NCI-H1048 (cell line): ENCODE results near the gene PRRT2.
A peak's percentile ranks its signal among the peaks of the same experiment; 100 is the strongest.
"Not testable (repeated sequence)": the region's sequence is repeated elsewhere in the genome, so short reads cannot be mapped to it uniquely, and the experiment has no call there.

Source experiments
- DNase-seq: peaks from one replicate; lab custom pipeline; 2025; lab: John Stamatoyannopoulos, UW

PRRT2 gene

DNA sequence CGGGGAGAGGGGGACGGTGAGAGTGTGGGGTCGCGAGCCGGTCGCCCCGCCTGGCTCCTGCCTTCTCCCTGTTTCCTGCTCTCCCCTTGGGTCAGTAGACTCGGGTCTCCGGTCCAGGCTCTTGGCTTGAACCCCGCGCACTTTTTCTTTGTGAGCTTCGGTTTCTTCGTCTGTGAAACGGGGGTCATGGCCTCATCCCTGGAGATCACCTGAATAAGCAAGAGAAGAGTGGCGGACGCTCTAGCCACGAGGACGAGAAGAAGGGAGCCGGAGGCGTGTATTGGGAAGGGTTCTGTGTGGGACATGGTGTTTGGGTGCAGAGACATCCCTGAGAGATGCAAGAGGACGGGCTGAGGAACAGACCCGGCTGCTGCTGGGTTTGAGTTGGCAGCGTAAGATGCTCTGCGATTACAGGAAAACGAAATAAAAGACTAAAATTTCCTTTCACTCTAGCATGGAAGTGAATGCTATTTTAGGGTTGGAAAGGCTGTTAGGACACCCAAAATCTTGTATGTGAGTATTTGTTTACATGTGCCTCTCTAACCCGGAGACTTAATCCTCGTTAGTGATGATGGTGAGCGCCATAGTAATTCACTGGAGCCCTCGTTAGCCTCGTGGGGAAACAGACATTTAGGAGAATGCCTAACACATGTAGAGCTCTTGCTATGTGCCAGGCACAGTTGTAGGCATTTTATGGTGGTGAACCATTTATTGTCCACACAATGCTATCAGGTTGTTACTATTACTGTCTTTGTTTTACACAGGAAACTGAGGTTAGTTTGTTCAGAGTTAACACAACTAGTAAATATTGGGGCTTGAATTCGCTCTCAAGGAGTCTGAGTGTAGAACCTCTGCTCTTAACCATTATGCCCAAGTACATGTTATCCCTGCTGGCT lies 20.8 kb upstream of the PRRT2 start:
- DNase-seq, result no peak

DNA sequence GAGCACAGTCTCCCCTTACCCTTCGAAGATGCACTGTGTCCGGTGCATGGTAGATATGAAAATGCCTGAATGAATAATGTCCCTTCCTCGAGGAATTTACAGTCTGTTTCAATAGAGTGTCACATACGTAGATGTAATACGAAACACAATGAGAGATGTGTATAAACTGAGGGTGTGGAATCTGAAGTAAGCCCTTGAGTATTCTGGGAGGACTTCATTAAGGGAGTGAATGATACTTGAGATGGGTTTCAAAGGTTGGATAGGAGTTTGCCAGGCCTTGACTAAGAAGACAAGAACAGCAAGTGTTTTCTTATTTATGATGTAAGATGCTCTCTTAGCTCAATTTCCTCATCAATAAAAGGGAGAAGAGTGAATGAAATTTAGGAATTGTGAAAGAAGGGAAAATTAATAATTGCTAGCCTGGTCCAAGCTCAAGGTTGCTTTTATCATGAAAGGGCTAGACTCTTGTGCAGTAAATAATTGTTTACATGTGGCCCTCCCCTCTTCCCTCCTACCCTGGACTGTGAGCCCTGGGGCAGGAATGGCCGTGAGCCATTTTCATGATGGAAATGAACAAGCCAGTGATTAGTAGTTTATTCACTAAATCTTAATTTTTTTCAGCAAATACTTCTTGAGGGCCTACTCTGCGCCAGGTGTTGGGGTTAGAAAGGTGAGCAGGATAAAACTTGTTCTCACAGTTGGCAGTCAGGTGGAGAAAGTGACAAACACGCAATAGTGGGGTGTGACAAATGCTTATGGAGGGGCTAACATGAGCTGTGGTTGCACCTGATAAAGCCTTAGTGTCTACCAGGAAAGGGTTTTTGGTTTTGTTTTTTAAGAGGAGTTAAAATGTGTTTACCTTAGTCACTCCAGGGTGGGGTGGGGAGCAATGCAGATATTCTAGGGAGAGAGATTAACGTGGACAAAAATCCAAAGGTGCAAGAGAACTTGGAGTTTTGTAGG lies 19.9 kb upstream of the PRRT2 start:
- no peak for DNase-seq

DNA sequence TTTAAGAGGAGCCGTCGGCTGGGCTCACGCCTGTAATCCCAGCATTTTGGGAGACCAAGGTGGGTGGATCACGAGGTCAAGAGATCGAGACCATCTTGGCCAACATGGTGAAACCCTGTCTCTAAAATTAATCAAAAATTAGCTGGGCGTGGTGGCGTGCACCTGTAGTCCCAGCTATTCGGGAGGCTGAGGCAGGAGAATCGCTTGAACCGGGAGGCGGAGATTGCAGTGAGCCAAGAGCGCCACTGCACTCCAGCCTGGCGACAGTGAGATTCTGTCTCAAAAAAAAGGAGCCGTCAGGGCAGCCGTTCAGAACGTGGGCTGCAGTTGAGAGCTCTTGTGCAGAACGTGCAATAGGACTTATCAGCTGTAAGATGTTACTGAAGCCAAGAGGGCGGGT lies 18.8 kb upstream of the PRRT2 start:
- not testable (repeated sequence) for DNase-seq

GRCh38 chr16:29794231-29794710 lies 17.7 kb upstream of the PRRT2 start:
- DNase-seq, result no peak

GRCh38 chr16:29802416-29802935 lies 9.5 kb upstream of the PRRT2 start:
- DNase-seq, result no peak

- no peak for DNase-seq
Observed at GRCh38 chr16:29804020-29804419, 8.0 kb upstream of the PRRT2 start.

- DNase-seq, result no peak
Observed at GRCh38 chr16:29804455-29805231, 7.3 kb upstream of the PRRT2 start.

DNA sequence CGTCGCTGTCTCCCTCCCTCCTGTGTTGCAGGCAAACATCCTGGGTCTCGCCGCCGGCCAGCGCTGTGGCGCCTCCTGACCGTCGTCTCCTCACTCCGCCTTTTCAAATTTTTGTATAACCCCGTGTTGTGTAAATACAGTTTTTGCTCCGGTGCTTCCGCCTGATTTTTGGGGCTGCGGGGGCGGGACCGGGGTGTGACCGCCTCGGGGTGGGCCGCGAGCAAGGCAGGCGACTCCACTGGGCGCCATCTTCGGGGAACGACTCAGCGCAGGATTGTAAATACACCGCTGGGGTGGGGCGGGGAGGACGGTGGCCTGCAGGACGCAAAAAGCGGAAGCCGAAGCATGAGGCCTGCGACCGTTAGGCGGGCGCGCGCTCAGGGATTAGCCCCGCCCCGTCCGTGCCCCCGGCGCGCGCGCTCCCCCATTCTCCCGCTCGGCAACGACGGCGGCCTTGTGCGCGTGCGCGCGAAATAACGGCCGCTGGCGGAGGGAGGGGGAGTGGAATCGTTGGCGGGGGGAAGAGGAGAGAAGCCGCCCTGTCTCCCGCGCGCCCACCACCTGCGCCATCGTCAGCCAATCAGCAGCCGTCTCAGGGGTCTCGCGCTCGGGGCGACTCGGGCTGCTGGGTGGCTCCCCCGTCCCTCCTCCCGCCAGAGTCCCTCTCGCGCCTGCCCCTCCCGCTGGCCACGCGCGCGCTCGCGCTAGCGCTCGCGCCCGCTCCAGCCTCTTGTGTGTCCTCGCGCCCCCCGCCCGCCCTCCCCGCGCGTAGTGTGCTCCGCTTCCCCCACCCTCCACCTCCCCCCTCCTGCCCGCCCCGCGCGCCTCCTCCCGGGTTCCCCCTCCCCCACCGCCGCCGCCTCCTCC lies 6.5 kb upstream of the PRRT2 start:
- peak; percentile 82 for DNase-seq

DNA sequence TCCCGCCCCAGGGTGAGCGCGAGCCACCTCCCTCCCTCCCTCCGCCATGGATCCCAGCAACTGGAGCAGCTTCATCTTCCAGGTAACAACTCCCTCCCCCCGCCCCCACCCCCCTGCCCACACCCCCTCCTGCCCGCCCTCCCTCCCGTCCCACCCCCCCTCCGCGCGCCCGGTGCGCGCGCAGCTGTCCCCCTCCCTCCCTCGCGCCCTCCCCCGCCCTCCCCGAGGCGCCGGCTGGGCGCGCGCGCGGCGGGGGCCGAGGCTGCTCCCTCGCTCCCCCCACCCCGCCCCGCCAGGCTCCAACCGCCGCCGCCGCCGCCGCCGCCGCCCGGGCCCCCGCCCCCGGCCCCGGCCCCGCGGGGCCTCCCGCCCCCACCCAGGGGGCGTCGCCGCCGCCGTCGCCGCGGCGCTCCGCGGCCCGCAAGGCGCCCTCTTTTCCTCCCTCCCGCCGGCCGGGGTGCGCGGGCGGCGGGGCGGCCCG lies 5.9 kb upstream of the PRRT2 start, which contains the start of gene MAZ:
Gene MAZ, plus strand, starts transcription at position 431 of the 481 bp plus-strand sequence. CDS start 173 bp downstream, outside the sequence.
- DNase-seq, result no peak

DNA sequence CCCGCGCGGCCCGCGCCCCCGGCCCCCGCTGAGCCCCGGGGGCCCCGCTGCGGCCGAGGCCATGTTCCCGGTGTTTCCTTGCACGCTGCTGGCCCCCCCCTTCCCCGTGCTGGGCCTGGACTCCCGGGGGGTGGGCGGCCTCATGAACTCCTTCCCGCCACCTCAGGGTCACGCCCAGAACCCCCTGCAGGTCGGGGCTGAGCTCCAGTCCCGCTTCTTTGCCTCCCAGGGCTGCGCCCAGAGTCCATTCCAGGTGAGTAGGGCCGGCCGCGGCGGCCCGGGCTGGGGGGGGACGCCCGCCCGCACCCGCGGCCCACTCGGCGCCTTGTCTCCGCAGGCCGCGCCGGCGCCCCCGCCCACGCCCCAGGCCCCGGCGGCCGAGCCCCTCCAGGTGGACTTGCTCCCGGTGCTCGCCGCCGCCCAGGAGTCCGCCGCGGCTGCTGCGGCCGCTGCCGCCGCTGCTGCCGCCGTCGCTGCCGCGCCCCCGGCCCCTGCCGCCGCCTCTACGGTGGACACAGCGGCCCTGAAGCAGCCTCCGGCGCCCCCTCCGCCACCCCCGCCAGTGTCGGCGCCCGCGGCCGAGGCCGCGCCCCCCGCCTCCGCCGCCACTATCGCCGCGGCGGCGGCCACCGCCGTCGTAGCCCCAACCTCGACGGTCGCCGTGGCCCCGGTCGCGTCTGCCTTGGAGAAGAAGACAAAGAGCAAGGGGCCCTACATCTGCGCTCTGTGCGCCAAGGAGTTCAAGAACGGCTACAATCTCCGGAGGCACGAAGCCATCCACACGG lies 5.2 kb upstream of the PRRT2 start:
- DNase-seq, result peak; percentile 34

DNA sequence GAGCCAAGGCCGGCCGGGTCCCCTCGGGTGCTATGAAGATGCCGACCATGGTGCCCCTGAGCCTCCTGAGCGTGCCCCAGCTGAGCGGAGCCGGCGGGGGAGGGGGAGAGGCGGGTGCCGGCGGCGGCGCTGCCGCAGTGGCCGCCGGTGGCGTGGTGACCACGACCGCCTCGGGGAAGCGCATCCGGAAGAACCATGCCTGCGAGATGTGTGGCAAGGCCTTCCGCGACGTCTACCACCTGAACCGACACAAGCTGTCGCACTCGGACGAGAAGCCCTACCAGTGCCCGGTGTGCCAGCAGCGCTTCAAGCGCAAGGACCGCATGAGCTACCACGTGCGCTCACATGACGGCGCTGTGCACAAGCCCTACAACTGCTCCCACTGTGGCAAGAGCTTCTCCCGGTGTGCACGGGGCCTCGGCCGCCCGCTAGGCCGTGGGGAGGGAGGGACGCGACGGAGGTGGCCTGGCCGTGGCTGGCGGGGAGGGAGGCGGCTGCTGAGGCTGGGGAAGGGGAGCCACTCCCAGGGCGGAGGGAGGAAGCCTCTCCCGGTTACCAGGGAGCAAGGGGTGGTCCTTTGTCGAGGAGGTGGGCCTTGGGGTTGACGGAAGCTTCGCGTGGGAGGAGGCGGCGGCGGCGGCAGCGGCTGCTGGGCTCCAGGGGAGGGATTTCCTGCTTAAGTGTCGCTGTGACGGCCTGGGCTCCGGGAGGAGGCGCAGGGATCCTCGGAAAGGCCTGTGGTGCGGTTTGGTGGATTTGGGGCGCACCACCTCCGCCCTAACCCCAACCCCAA lies 4.4 kb upstream of the PRRT2 start:
- peak; percentile 60 for DNase-seq

DNA sequence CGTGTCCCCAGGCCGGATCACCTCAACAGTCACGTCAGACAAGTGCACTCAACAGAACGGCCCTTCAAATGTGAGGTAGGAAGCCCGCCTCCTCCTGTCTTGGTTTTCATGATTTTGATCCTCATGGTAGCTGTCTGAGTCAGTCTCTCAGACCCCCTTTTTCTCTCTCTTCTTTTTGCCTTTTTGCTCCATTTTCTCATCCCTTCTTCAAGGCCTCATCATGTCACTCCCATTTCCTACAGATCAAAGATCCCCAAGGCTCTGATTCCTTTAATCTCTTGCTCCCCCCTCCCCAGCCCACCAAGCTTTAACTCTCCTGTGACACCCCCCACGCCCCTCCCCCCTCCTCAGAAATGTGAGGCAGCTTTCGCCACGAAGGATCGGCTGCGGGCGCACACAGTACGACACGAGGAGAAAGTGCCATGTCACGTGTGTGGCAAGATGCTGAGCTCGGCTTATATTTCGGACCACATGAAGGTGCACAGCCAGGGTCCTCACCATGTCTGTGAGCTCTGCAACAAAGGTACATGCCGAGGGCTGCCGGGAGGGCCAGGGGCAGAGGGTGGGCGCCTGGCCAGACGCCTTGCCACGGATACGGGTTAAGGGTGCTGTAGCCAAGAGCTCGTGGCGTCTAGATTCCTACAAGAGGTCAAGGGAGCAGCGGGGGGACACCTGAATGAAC lies 3.6 kb upstream of the PRRT2 start:
- no peak for DNase-seq

DNA sequence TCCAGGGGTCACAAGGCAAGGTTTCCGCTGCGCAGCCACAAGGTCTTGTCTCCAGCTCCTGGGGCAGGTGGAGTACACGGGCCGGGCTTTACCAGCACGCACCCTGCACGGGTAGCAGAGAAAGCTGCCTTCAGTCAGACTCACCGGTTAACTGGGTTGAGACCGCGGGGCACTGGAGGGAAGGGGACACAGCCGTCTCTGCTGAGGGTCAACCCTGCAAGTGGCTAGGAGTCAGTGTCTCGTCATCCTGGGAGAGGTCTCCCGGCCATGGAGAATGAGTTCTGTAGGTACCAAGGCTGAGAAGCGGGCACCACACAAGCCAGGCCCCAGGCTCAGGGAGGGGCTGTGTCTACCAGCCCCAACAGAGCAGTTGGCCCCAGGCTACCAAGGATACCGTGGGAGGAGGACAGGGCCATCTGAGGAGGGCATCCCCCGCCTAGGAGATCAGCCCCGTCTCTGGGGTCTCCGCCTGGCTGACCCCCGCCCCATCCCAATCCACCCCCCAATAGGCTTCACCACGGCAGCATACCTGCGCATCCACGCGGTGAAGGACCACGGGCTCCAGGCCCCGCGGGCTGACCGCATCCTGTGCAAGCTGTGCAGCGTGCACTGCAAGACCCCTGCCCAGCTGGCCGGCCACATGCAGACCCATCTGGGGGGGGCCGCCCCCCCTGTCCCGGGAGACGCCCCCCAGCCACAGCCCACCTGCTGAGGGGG lies 2.8 kb upstream of the PRRT2 start:
- no peak for DNase-seq

DNA sequence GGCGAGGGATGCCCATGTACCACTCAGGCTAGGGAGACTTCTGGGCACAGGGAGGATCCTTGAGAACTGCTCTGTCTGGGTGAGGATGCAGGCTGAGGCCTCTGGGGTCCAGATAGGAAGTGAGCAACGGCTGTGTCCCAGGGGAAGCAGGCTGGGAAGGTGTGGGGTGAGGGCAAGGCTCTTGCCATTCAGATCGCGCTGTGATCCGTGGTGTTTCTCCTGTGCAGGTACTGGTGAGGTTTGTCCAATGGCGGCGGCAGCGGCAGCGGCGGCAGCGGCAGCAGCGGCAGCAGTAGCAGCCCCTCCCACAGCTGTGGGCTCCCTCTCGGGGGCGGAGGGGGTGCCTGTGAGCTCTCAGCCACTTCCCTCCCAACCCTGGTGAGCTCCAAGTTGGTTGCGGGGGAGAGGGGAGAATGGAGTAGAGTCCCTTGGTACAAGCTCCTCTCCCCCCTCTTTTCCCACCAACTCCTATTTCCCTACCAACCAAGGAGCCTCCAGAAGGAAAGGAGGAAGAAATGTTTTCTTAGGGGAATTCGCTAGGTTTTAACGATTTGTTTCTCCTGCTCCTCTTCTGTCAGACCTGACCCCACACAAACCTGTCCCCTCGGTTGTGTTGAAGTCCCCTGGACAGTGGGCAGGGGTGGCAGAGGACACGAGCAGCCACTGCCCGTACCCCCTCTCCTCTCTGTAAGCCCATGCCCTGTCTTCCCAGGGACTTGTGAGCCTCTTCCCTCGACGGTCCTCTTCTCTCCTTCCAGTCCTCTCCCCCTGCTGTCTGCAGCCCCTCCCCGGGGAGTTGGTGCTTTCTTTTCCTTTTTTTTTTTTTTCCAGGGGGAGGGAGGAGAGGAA lies 1.9 kb upstream of the PRRT2 start:
- no peak for DNase-seq

- DNase-seq, result no peak
Observed at GRCh38 chr16:29810699-29811169, 1.3 kb upstream of the PRRT2 start.

DNA sequence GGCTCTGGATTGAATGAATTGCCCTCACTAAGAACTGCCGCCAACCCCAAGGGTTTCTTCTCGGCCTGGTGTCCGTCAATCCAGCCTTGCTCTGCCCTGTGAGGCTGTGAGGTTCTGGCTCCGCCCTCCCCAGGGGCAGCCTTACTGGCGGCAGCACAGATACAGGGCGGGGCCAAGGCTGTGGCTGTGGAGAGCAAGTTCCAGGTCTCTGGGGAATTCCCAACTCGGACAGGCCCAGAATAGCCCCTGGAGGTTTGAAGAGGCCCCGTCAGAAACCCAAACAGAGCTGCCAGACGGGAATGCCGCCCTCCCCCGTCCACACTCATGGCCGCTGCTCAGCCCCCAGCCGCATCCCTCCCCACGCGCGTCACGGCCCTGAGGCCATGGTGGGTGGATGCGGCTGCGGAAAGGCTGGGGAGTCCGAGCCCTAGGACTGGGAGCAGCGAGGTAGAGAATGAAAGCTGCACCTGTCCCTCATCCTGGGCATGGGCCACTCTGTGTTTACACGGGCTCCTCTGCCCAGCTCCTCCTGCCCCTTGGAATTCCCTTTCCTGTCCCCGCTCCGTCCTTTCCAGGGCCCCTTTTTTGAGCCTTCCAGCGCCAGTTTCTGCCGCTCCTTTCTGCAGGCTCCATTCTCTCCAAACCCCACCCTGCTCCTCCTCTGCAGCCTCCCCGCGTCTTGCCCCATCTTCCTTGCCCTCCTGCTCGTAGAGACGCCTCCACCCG lies 660 bp upstream of the PRRT2 start:
- peak; percentile 48 for DNase-seq
